SK-N-SH (cell line): ENCODE results near the gene GUCY1A2. TPM values are rescaled to one million over a fixed set of nuclear protein-coding genes. Genes with fewer than 3 reads are reported as not detected.

ENCODE experiments used
- CTCF ChIA-PET: fragments of 300-600, 350-600 bp; formaldehyde crosslinking; extraction: SDS; loops from one replicate; lab custom pipeline; 2021; lab: Yijun Ruan, JAX
- POLR2A ChIA-PET: fragments of 350-600 bp; sonication (Branson Sonifier 250); formaldehyde crosslinking; extraction: SDS; loops from one replicate; lab custom pipeline; 2020; ENCODE audit warnings: antibody characterized with exemption, inconsistent platforms; lab: Yijun Ruan, JAX
- DNase-seq: peaks from one replicate; pipeline ENCODE4 v3.0.0; 2012
- H2AFZ ChIP-seq: fragments of 200-600 bp; sonication (generic); 2 replicates; pipeline ENCODE4 v1.8.1; 2016; ENCODE audit warnings: antibody characterized with exemption, mild to moderate bottlenecking, low read depth
- H3F3A ChIP-seq: fragments of 200-600 bp; sonication (generic); replicated peaks from 2 replicates; pipeline ENCODE3; 2016; ENCODE audit warnings: antibody characterized with exemption, mild to moderate bottlenecking; ENCODE audit not compliant: insufficient read depth
- H3K27ac ChIP-seq, 2 experiments: fragments of 200-500 bp in 1 of 2; fragments of 200-600 bp in 1 of 2; sonication (Bioruptor generic) in 1 of 2; sonication (generic), shearing (Covaris generic) in 1 of 2; 2 replicates each; pipeline versions ENCODE4 v1.5.1 to v1.6.1; 2014 to 2016; ENCODE audit warnings: low read depth in 2 of 2, inconsistent platforms in 1 of 2, low read length in 1 of 2, mild to moderate bottlenecking in 1 of 2, mixed read lengths in 1 of 2
- H3K27me3 ChIP-seq: fragments of 200-600 bp; sonication (generic), shearing (Covaris generic); 2 replicates; pipeline ENCODE4 v1.6.1; 2016; ENCODE audit warnings: mixed run types; ENCODE audit not compliant: insufficient read depth
- H3K36me3 ChIP-seq, 2 experiments: fragments of 200-500 bp in 1 of 2; fragments of 200-600 bp in 1 of 2; sonication (Bioruptor generic) in 1 of 2; sonication (generic) in 1 of 2; replicated peaks in 1 of 2; 2 replicates each; pipeline versions ENCODE3 to v1.5.1; 2014 to 2016; ENCODE audit warnings: low read length in 1 of 2, mild to moderate bottlenecking in 1 of 2; ENCODE audit not compliant: insufficient read depth in 2 of 2, control insufficient read depth in 1 of 2
- H3K4me1 ChIP-seq, 2 experiments: fragments of 200-500 bp in 1 of 2; fragments of 200-600 bp in 1 of 2; sonication (Bioruptor generic) in 1 of 2; sonication (generic), shearing (Covaris generic) in 1 of 2; 2 replicates each; pipeline versions ENCODE4 v1.5.1 to v1.6.1; 2014 to 2016; ENCODE audit warnings: low read depth in 1 of 2, low read length in 1 of 2, mixed run types in 1 of 2; ENCODE audit not compliant: insufficient read depth in 2 of 2, control insufficient read depth in 1 of 2
- H3K4me2 ChIP-seq: fragments of 200-600 bp; sonication (generic), shearing (Covaris generic); 2 replicates; pipeline ENCODE4 v1.6.1; 2017; ENCODE audit warnings: mixed run types
- H3K4me3 ChIP-seq, 2 experiments: fragments of 200-500 bp in 1 of 2; fragments of 200-600 bp in 1 of 2; sonication (Bioruptor generic) in 1 of 2; sonication (generic), shearing (Covaris generic) in 1 of 2; 2 replicates each; pipeline versions ENCODE4 v1.5.1 to v1.8.1; 2014 to 2016; ENCODE audit warnings: low read depth in 2 of 2, inconsistent platforms in 1 of 2, low read length in 1 of 2, mild to moderate bottlenecking in 1 of 2, mixed read lengths in 1 of 2, moderate library complexity in 1 of 2
- H3K79me2 ChIP-seq: fragments of 200-600 bp; sonication (generic); 2 replicates; pipeline ENCODE4 v1.8.1; 2017; ENCODE audit warnings: mild to moderate bottlenecking; ENCODE audit not compliant: insufficient read depth
- H3K9ac ChIP-seq: fragments of 200-600 bp; sonication (generic); 2 replicates; pipeline ENCODE4 v1.6.1; 2017; ENCODE audit warnings: mixed run types
- H3K9me2 ChIP-seq: fragments of 200-600 bp; sonication (generic); 2 replicates; pipeline ENCODE4 v1.6.1; 2017; ENCODE audit warnings: mixed run types
- H3K9me3 ChIP-seq: fragments of 200-600 bp; sonication (generic); 2 replicates; pipeline ENCODE4 v1.6.1; 2017; ENCODE audit warnings: mixed run types, mild to moderate bottlenecking, moderate library complexity
- H4K20me1 ChIP-seq: fragments of 200-600 bp; sonication (generic); 2 replicates; pipeline ENCODE4 v1.6.1; 2017; ENCODE audit warnings: mild to moderate bottlenecking, mixed run types; ENCODE audit not compliant: insufficient read depth
- CHD2 ChIP-seq: fragments of 150-350 bp; IDR thresholded peaks from 2 replicates; pipeline ENCODE4 v1.6.1; 2018; ENCODE audit warnings: low read length; ENCODE audit not compliant: partially characterized antibody
- ELF1 ChIP-seq: IDR thresholded peaks from 2 replicates; pipeline ENCODE4 v1.4.0; 2012
- EP300 ChIP-seq, 2 experiments: IDR thresholded peaks; 2 replicates each; pipeline versions ENCODE4 v1.4.0 to v1.6.1; 2012; ENCODE audit warnings: borderline replicate concordance in 1 of 2, low read depth in 1 of 2, low read length in 1 of 2
- EZH2phosphoT487 ChIP-seq: fragments of 200-600 bp; sonication (generic); IDR thresholded peaks from 2 replicates; pipeline ENCODE4 v1.6.1; 2017; ENCODE audit warnings: low read depth, mixed run types, mild to moderate bottlenecking, antibody characterized with exemption, moderate library complexity, borderline replicate concordance
- FOSL2 ChIP-seq: IDR thresholded peaks from 2 replicates; pipeline ENCODE4 v1.4.0; 2012; ENCODE audit warnings: low read depth, mild to moderate bottlenecking, moderate library complexity, borderline replicate concordance
- FOXJ3 ChIP-seq: sonication (generic); formaldehyde crosslinking; IDR thresholded peaks from 2 replicates; pipeline ENCODE4 v1.5.1; 2020; ENCODE audit warnings: mild to moderate bottlenecking, missing genetic modification reagents
- GABPA ChIP-seq: IDR thresholded peaks from 2 replicates; pipeline ENCODE4 v1.4.0; 2012; ENCODE audit warnings: low read depth, mild to moderate bottlenecking
- JUND ChIP-seq: IDR thresholded peaks from 2 replicates; pipeline ENCODE4 v1.4.0; 2012
- MXI1 ChIP-seq: IDR thresholded peaks from 2 replicates; pipeline ENCODE4 v1.6.1; 2012; ENCODE audit warnings: mild to moderate bottlenecking, low read depth, low read length, improper control_type of control experiment
- POLR2AphosphoS5 ChIP-seq: IDR thresholded peaks from 2 replicates; pipeline ENCODE4 v1.6.1; 2012; ENCODE audit warnings: low read depth, low read length
- RAD21 ChIP-seq: IDR thresholded peaks from 2 replicates; pipeline ENCODE4 v1.6.1; 2012; ENCODE audit warnings: mild to moderate bottlenecking, low read length
- REST ChIP-seq: IDR thresholded peaks from 2 replicates; pipeline ENCODE4 v1.6.1; 2012; ENCODE audit warnings: mild to moderate bottlenecking, low read depth, low read length, moderate library complexity
- TAF1 ChIP-seq: IDR thresholded peaks from 2 replicates; pipeline ENCODE4 v1.6.1; 2012; ENCODE audit warnings: low read depth, mild to moderate bottlenecking, low read length, moderate library complexity, borderline replicate concordance
- TCF12 ChIP-seq: IDR thresholded peaks from 2 replicates; pipeline ENCODE4 v1.4.0; 2012
- TEAD4 ChIP-seq: IDR thresholded peaks from 2 replicates; pipeline ENCODE4 v1.4.0; 2012; ENCODE audit warnings: mild to moderate bottlenecking, borderline replicate concordance; ENCODE audit not compliant: insufficient read depth
- USF2 ChIP-seq: fragments of 150-350 bp; IDR thresholded peaks from 2 replicates; pipeline ENCODE4 v1.6.1; 2017; ENCODE audit warnings: antibody characterized with exemption, low read length, low read depth, borderline replicate concordance
- YY1 ChIP-seq: IDR thresholded peaks from 2 replicates; pipeline ENCODE4 v1.4.0; 2012; ENCODE audit warnings: low read depth, mild to moderate bottlenecking
- WGBS: methylation state at CpG from one replicate; pipeline ENCODE4 v1.1.6; 2017; ENCODE audit warnings: low lambda C conversion rate; 5-methylcytosine and 5-hydroxymethylcytosine counted together
- polyA plus RNA-seq, 3 experiments: library from polyadenylated mRNA; depleted of rRNA; stranded (reverse); fragments of >200 nt; gene quantifications; 2 replicates each; pipeline ENCODE4 v1.2.3, GENCODE V29; 2012

The GUCY1A2 gene
- polyA plus RNA-seq, 1 of the 3 experiments (the other 2 are of a cell fraction) = 0.26 TPM

- peak; percentile 58 for TF ChIP-seq FOSL2
- TF ChIP-seq CHD2 = no peak
- peak in 1 of 2 experiments; percentile 19; a peak in 1 of 4 replicates for TF ChIP-seq EP300 (IDR thresholded peaks at IDR 0.05; ENCODE audit: borderline replicate concordance in 1 of 2, low read depth in 1 of 2, low read length in 1 of 2)
- no peak for TF ChIP-seq EZH2phosphoT487
- TF ChIP-seq JUND = peak; percentile 29; the same call in 1 of the 2 replicates
- no peaks in the 10 kb centered on the region for H3K27me3 ChIP-seq
- H3K36me3 ChIP-seq = no peaks in the 10 kb centered on the region
- H2AFZ ChIP-seq = no peak overlapping the region
- no peak overlapping the region for H3K4me3 ChIP-seq
- peaks cover 10% of the 10 kb centered on the region for H3F3A ChIP-seq
- WGBS = 80% methylated on average over 1 of the region's 1 CpG
- H3K9me2 ChIP-seq = no peaks in the 10 kb centered on the region
- H3K9me3 ChIP-seq = no peaks in the 10 kb centered on the region
- no peaks in the 10 kb centered on the region for H3K79me2 ChIP-seq
- POLR2A ChIA-PET = no interaction called here
- H3K27ac ChIP-seq = peak overlapping the region in 1 of 2 experiments; percentile 81; a peak in 2 of 4 replicates
- H4K20me1 ChIP-seq = no peaks in the 10 kb centered on the region
- CTCF ChIA-PET = no interaction called here
- DNase-seq = no peak
- H3K9ac ChIP-seq = peak overlapping the region; percentile 24; the same call in 1 of the 2 replicates
- peaks cover 0 to 36% of the 10 kb centered on the region in 2 experiments; a peak in 2 of 4 replicates for H3K4me1 ChIP-seq
- no peak overlapping the region for H3K4me2 ChIP-seq
These were observed 19.1 kb downstream of the GUCY1A2 start for GRCh38 chr11:106999196-106999595.

- no peak overlapping the region for H2AFZ ChIP-seq
- no peak overlapping the region for H3K4me2 ChIP-seq
- WGBS = 40% methylated on average over 4 of the region's 4 CpGs
- peaks cover 10% of the 10 kb centered on the region for H3F3A ChIP-seq
- H3K27ac ChIP-seq = peak overlapping the region in 1 of 2 experiments; percentile 81; a peak in 2 of 4 replicates
- H3K4me1 ChIP-seq = peaks cover 0 to 36% of the 10 kb centered on the region in 2 experiments; a peak in 2 of 4 replicates
- H3K9me2 ChIP-seq = no peaks in the 10 kb centered on the region
- no peaks in the 10 kb centered on the region for H3K27me3 ChIP-seq
- no peak overlapping the region for H3K4me3 ChIP-seq
- peak overlapping the region; percentile 24; the same call in 1 of the 2 replicates for H3K9ac ChIP-seq
- ChIA-PET CTCF (no interaction called here), POLR2A (no interaction called here)
- peak; percentile 38 for TF ChIP-seq TCF12
- TF ChIP-seq RAD21 = no peak
- no peaks in the 10 kb centered on the region for H3K79me2 ChIP-seq
- no peaks in the 10 kb centered on the region for H3K9me3 ChIP-seq
- DNase-seq = no peak
- H3K36me3 ChIP-seq = no peaks in the 10 kb centered on the region
- no peaks in the 10 kb centered on the region for H4K20me1 ChIP-seq
These were observed 19.4 kb downstream of the GUCY1A2 start for GRCh38 chr11:106998916-106999188.

- H3K27ac ChIP-seq = peak overlapping the region in 1 of 2 experiments; percentile 81; a peak in 3 of 4 replicates
- H3K9ac ChIP-seq = peak overlapping the region; percentile 24; the same call in 1 of the 2 replicates
- H4K20me1 ChIP-seq = no peaks in the 10 kb centered on the region
- peaks cover 10% of the 10 kb centered on the region for H3F3A ChIP-seq
- H3K4me2 ChIP-seq = no peak overlapping the region
- no peaks in the 10 kb centered on the region for H3K9me3 ChIP-seq
- no peak overlapping the region for H3K4me3 ChIP-seq
- H3K27me3 ChIP-seq = no peaks in the 10 kb centered on the region
- H3K79me2 ChIP-seq = no peaks in the 10 kb centered on the region
- H3K4me1 ChIP-seq = peaks cover 0 to 36% of the 10 kb centered on the region in 2 experiments; a peak in 2 of 4 replicates
- CTCF ChIA-PET = no interaction called here
- H3K9me2 ChIP-seq = no peaks in the 10 kb centered on the region
- no peak for DNase-seq
- 20% methylated on average over 4 of the region's 4 CpGs for WGBS
- no peak overlapping the region for H2AFZ ChIP-seq
- H3K36me3 ChIP-seq = no peaks in the 10 kb centered on the region
- POLR2A ChIA-PET = no interaction called here
- TF ChIP-seq EZH2phosphoT487 (no peak), YY1 (no peak), FOXJ3 (no peak), EP300 (IDR thresholded peaks at IDR 0.05; ENCODE audit: borderline replicate concordance in 1 of 2, low read depth in 1 of 2, low read length in 1 of 2) (peak in 1 of 2 experiments; percentile 86; a peak in 1 of 4 replicates), TAF1 (no peak), TEAD4 (peak; percentile 77), POLR2AphosphoS5 (peak; percentile 27; the same call in 1 of the 2 replicates), REST (no peak), GABPA (no peak), USF2 (no peak), ELF1 (no peak), MXI1 (no peak)
These were observed 20.0 kb downstream of the GUCY1A2 start for GRCh38 chr11:106998116-106998915.
